GM23338 (cell line): ENCODE data around the gene LRMDA. TPM values are rescaled to one million over a fixed set of nuclear protein-coding genes. Genes with fewer than 3 reads are reported as not detected.

Experiments used
- ATAC-seq: fragments of 200-7000 bp; cut with Tn5 transposase; 3 replicates; pipeline ENCODE4 v1.9.1; 2020
- DNase-seq: peaks from one replicate; pipeline ENCODE4 v3.0.0-alpha.2; 2015; ENCODE audit warnings: low spot score
- H2AFZ ChIP-seq: fragments of 200-600 bp; sonication (generic); 2 replicates; pipeline ENCODE4 v1.8.0; 2016; ENCODE audit warnings: antibody characterized with exemption, mild to moderate bottlenecking, moderate library complexity
- H3F3A ChIP-seq: fragments of 200-600 bp; sonication (generic); replicated peaks from 2 replicates; pipeline ENCODE4 v1.8.0; 2017; ENCODE audit warnings: antibody characterized with exemption, mixed run types, low read depth
- H3K27ac ChIP-seq: fragments of 200-600 bp; sonication (generic); 2 replicates; pipeline ENCODE4 v1.6.1; 2016; ENCODE audit warnings: low read depth
- H3K27me3 ChIP-seq: fragments of 200-600 bp; sonication (generic); 2 replicates; pipeline ENCODE4 v1.8.0; 2016; ENCODE audit warnings: mild to moderate bottlenecking, mixed run types, moderate library complexity; ENCODE audit not compliant: insufficient read depth
- H3K36me3 ChIP-seq: fragments of 200-600 bp; sonication (generic); 2 replicates; pipeline ENCODE4 v1.8.0; 2016; ENCODE audit warnings: mild to moderate bottlenecking; ENCODE audit not compliant: insufficient read depth
- H3K4me1 ChIP-seq: fragments of 200-600 bp; sonication (generic); 2 replicates; pipeline ENCODE4 v1.8.0; 2016; ENCODE audit warnings: mild to moderate bottlenecking, moderate library complexity; ENCODE audit not compliant: insufficient read depth
- H3K4me2 ChIP-seq: fragments of 200-600 bp; sonication (generic); 2 replicates; pipeline ENCODE4 v1.7.1; 2017; ENCODE audit warnings: mixed run types
- H3K4me3 ChIP-seq: fragments of 200-600 bp; sonication (generic); 2 replicates; pipeline ENCODE4 v1.6.1; 2016; ENCODE audit warnings: mixed run types
- H3K79me2 ChIP-seq: fragments of 200-600 bp; sonication (generic); replicated peaks from 2 replicates; pipeline ENCODE4 v1.8.0; 2017; ENCODE audit warnings: mild to moderate bottlenecking; ENCODE audit not compliant: insufficient read depth
- H3K9me2 ChIP-seq: fragments of 200-600 bp; sonication (generic); 2 replicates; pipeline ENCODE4 v1.8.0; 2017; ENCODE audit not compliant: insufficient read depth
- H4K20me1 ChIP-seq: fragments of 200-600 bp; sonication (generic); replicated peaks from 2 replicates; pipeline ENCODE4 v1.8.0; 2017; ENCODE audit warnings: mild to moderate bottlenecking; ENCODE audit not compliant: insufficient read depth
- H3K27ac Mint-ChIP-seq: 2 replicates; pipeline ENCODE4 v1.8.0; 2020; ENCODE audit warnings: inconsistent platforms, mild to moderate bottlenecking, moderate library complexity, mixed read lengths
- H3K27me3 Mint-ChIP-seq: 3 replicates; pipeline ENCODE4 v1.8.0; 2022; ENCODE audit warnings: low read depth, mild to moderate bottlenecking, moderate library complexity, mixed read lengths, inconsistent platforms; ENCODE audit not compliant: insufficient read depth, poor library complexity
- H3K36me3 Mint-ChIP-seq: 3 replicates; pipeline ENCODE4 v1.8.0; 2021; ENCODE audit warnings: low read depth, mild to moderate bottlenecking, inconsistent platforms, moderate library complexity, mixed read lengths
- H3K4me1 Mint-ChIP-seq: 3 replicates; pipeline ENCODE4 v1.8.0; 2020; ENCODE audit warnings: mild to moderate bottlenecking, inconsistent platforms, mixed read lengths
- H3K4me3 Mint-ChIP-seq: 3 replicates; pipeline ENCODE4 v1.8.0; 2021; ENCODE audit warnings: moderate library complexity, mild to moderate bottlenecking, inconsistent platforms, mixed read lengths
- H3K9me3 Mint-ChIP-seq: 3 replicates; pipeline ENCODE4 v1.8.0; 2020; ENCODE audit warnings: moderate library complexity, mild to moderate bottlenecking, inconsistent platforms, mixed read lengths
- CTCF ChIP-seq, 2 experiments: fragments of 200-600 bp in 1 of 2; sonication (generic) in 1 of 2; conservative IDR thresholded peaks; 2 replicates each; pipeline versions ENCODE4 v1.5.1 to v1.6.1; 2016 to 2017; ENCODE audit warnings: antibody characterized with exemption in 2 of 2, low read depth in 2 of 2, mild to moderate bottlenecking in 2 of 2, moderate library complexity in 1 of 2
- ETS1 ChIP-seq: IDR thresholded peaks from 2 replicates; pipeline ENCODE4 v1.6.1; 2016; ENCODE audit warnings: antibody characterized with exemption
- EZH2phosphoT487 ChIP-seq: fragments of 200-600 bp; sonication (generic); IDR thresholded peaks from one replicate; pipeline ENCODE4 v1.8.1; 2018; ENCODE audit warnings: antibody characterized with exemption; ENCODE audit not compliant: unreplicated experiment
- JUNB ChIP-seq: IDR thresholded peaks from one replicate; pipeline ENCODE4 v1.6.1; 2016; ENCODE audit warnings: antibody characterized with exemption; ENCODE audit not compliant: unreplicated experiment
- NANOG ChIP-seq: IDR thresholded peaks from 2 replicates; pipeline ENCODE4 v1.6.1; 2016; ENCODE audit warnings: antibody characterized with exemption, borderline replicate concordance
- ZNF114 ChIP-seq: fragments of 250-450 bp; sonication (Bioruptor Pico); IDR thresholded peaks from 2 replicates; pipeline ENCODE4 v1.5.0; 2020; ENCODE audit warnings: mild to moderate bottlenecking, moderate library complexity
- ZNF331 ChIP-seq: fragments of 250-450 bp; sonication (Bioruptor Pico); IDR thresholded peaks from 2 replicates; pipeline ENCODE4 v1.5.0; 2020; ENCODE audit warnings: low read depth, mild to moderate bottlenecking, moderate library complexity
- ZNF462 ChIP-seq: fragments of 250-450 bp; sonication (Bioruptor Pico); IDR thresholded peaks from 2 replicates; pipeline ENCODE4 v1.5.0; 2020; ENCODE audit warnings: mild to moderate bottlenecking, moderate library complexity
- polyA plus RNA-seq: library from polyadenylated mRNA; unstranded; fragments of >200 nt; fragmentation: Nextera tagmentation; extraction: Ambion mirVana; gene quantifications from 2 replicates; pipeline ENCODE4 v1.2.1, GENCODE V29; 2016
- total RNA-seq: library from RNA; depleted of rRNA; stranded (reverse); fragments of >200 nt; shearing (Covaris generic); gene quantifications from 2 replicates; pipeline ENCODE4 v1.2.3, GENCODE V29; 2014

LRMDA gene
- total and polyA plus RNA-seq, 2 experiments from 2014 or later, result 0.90 to 1.8 TPM

GRCh38 chr10:76150876-76151288 is 719.5 kb downstream of the LRMDA start:
- Histone ChIP-seq H3K27ac (no peak overlapping the region), H3K9me2 (peaks cover 3% of the 10 kb centered on the region; the same call in 1 of the 2 replicates), H3K4me3 (no peak overlapping the region), H4K20me1 (no peaks in the 10 kb centered on the region), H3K79me2 (no peaks in the 10 kb centered on the region), H3K4me2 (peak overlapping the region; percentile 44), H3K27me3 (no peaks in the 10 kb centered on the region), H3K4me1 (peaks cover 25% of the 10 kb centered on the region), H3K36me3 (peaks cover 4% of the 10 kb centered on the region; the same call in 1 of the 2 replicates), H3F3A (no peaks in the 10 kb centered on the region), H2AFZ (peak overlapping the region; percentile 95)
- no peak for DNase-seq
- no peak; the same call in 1 of the 3 replicates for ATAC-seq
- Mint-ChIP-seq H3K9me3 (peaks cover 60% of the 10 kb centered on the region), H3K27ac (no peak overlapping the region), H3K4me1 (peaks cover 24% of the 10 kb centered on the region), H3K36me3 (peaks cover 43% of the 10 kb centered on the region), H3K27me3 (no peaks in the 10 kb centered on the region), H3K4me3 (no peak overlapping the region)
- TF ChIP-seq NANOG (no peak), CTCF (conservative IDR thresholded peaks at IDR 0.05; ENCODE audit: low read depth in 2 of 2) (no peak), ZNF462 (CRISPR knock-in tag) (no peak), ZNF331 (no peak), JUNB (no peak), ETS1 (no peak), ZNF114 (no peak), EZH2phosphoT487 (no peak)
